Smooth muscle cell (in vitro differentiated cells): ENCODE data around the gene UBE2V1. TPM values are rescaled to one million over a fixed set of nuclear protein-coding genes. Genes with fewer than 3 reads are reported as not detected.
A peak's percentile ranks its signal among the peaks of the same experiment; 100 is the strongest.

ENCODE experiments used
- DNase-seq: peaks from one replicate; lab custom pipeline; 2025; ENCODE audit not compliant: unreplicated experiment; lab: John Stamatoyannopoulos, UW
- H2AFZ ChIP-seq: fragments of 200-600 bp; sonication (generic); 2 replicates; pipeline ENCODE4 v1.6.0; 2016; ENCODE audit warnings: antibody characterized with exemption, low read depth, mild to moderate bottlenecking
- H3F3A ChIP-seq: fragments of 200-600 bp; sonication (generic); 2 replicates; pipeline ENCODE4 v1.6.0; 2017; ENCODE audit warnings: antibody characterized with exemption, low read depth
- H3K27ac ChIP-seq: fragments of 200-600 bp; sonication (generic); 2 replicates; pipeline ENCODE4 v1.5.1; 2016; ENCODE audit warnings: low read depth, mild to moderate bottlenecking
- H3K27me3 ChIP-seq: fragments of 200-600 bp; sonication (generic); 2 replicates; pipeline ENCODE4 v1.6.1; 2016; ENCODE audit warnings: low read depth, mild to moderate bottlenecking
- H3K36me3 ChIP-seq: fragments of 200-600 bp; sonication (generic); 2 replicates; pipeline ENCODE4 v1.5.1; 2016; ENCODE audit warnings: low read depth
- H3K4me1 ChIP-seq: fragments of 200-600 bp; sonication (generic); 2 replicates; pipeline ENCODE4 v1.5.1; 2016; ENCODE audit warnings: low read depth
- H3K4me2 ChIP-seq: fragments of 200-600 bp; sonication (generic); 2 replicates; pipeline ENCODE4 v1.6.0; 2016; ENCODE audit warnings: mild to moderate bottlenecking
- H3K4me3 ChIP-seq: fragments of 200-600 bp; sonication (generic); 2 replicates; pipeline ENCODE4 v1.5.1; 2016; ENCODE audit warnings: mild to moderate bottlenecking
- H3K79me2 ChIP-seq: fragments of 200-600 bp; sonication (generic); 2 replicates; pipeline ENCODE4 v1.6.0; 2016; ENCODE audit warnings: low read depth, mild to moderate bottlenecking
- H3K9ac ChIP-seq: fragments of 200-600 bp; sonication (generic); 2 replicates; pipeline ENCODE4 v1.6.0; 2016; ENCODE audit warnings: low read depth
- H3K9me3 ChIP-seq: fragments of 200-600 bp; sonication (generic); replicated peaks from 2 replicates; pipeline ENCODE4 v1.5.1; 2016; ENCODE audit warnings: low read depth
- H4K20me1 ChIP-seq: fragments of 200-600 bp; sonication (generic); 2 replicates; pipeline ENCODE4 v1.6.0; 2016; ENCODE audit warnings: low read depth
- CTCF ChIP-seq: fragments of 200-600 bp; sonication (generic); IDR thresholded peaks from 2 replicates; pipeline ENCODE4 v1.5.1; 2017; ENCODE audit warnings: borderline replicate concordance, mild to moderate bottlenecking, antibody characterized with exemption; ENCODE audit not compliant: insufficient read depth, poor library complexity, severe bottlenecking
- WGBS: methylation state at CpG from one replicate; pipeline ENCODE4 v1.1.7; 2016; ENCODE audit warnings: low lambda C conversion rate; 5-methylcytosine and 5-hydroxymethylcytosine counted together
- polyA plus RNA-seq: library from polyadenylated mRNA; unstranded; fragments of >200 nt; fragmentation: Nextera tagmentation; extraction: Ambion mirVana; gene quantifications from 2 replicates; pipeline ENCODE4 v1.2.1, GENCODE V29; 2016
- total RNA-seq: library from RNA; depleted of rRNA; stranded (reverse); fragments of >200 nt; gene quantifications from 2 replicates; pipeline ENCODE4 v1.2.3, GENCODE V29; 2014

UBE2V1 gene
- total and polyA plus RNA-seq, 2 experiments from 2014 or later: 94.8 to 128 TPM

GRCh38 chr20:50111829-50112495 lies 988 bp downstream of the UBE2V1 start:
- 16% methylated on average over 9 of the region's 9 CpGs for WGBS
- H4K20me1 ChIP-seq: peaks cover 51% of the 10 kb centered on the region
- peak overlapping the region; percentile 93 for H3K27ac ChIP-seq
- H3F3A ChIP-seq: peaks cover 29% of the 10 kb centered on the region
- peaks cover 47% of the 10 kb centered on the region for H3K4me1 ChIP-seq
- no peaks in the 10 kb centered on the region for H3K27me3 ChIP-seq
- H3K4me3 ChIP-seq: peak overlapping the region; percentile 95
- no peaks in the 10 kb centered on the region for H3K36me3 ChIP-seq
- peaks cover 68% of the 10 kb centered on the region for H3K79me2 ChIP-seq
- no peak overlapping the region for H2AFZ ChIP-seq
- no peaks in the 10 kb centered on the region for H3K9me3 ChIP-seq
- H3K9ac ChIP-seq: peak overlapping the region; percentile 99
- no peak for DNase-seq
- peak overlapping the region; percentile 98 for H3K4me2 ChIP-seq
- no peak for TF ChIP-seq CTCF

- H3K4me1 ChIP-seq: peaks cover 47% of the 10 kb centered on the region
- peaks cover 58% of the 10 kb centered on the region for H4K20me1 ChIP-seq
- WGBS: 12% methylated on average over 10 of the region's 10 CpGs
Observed at GRCh38 chr20:50111120-50111828, 1.7 kb downstream of the UBE2V1 start.

GRCh38 chr20:50110141-50111047 lies 2.6 kb downstream of the UBE2V1 start:
- peaks cover 83% of the 10 kb centered on the region for H3K79me2 ChIP-seq
- no peak overlapping the region for H2AFZ ChIP-seq
- no peaks in the 10 kb centered on the region for H3K27me3 ChIP-seq
- H3K9me3 ChIP-seq: no peaks in the 10 kb centered on the region
- no peaks in the 10 kb centered on the region for H3K36me3 ChIP-seq
- peaks cover 28% of the 10 kb centered on the region for H3F3A ChIP-seq
- H3K4me2 ChIP-seq: peak overlapping the region; percentile 98
- TF ChIP-seq CTCF: no peak
- 17% methylated on average over 4 of the region's 4 CpGs for WGBS
- H3K27ac ChIP-seq: peak overlapping the region; percentile 93
- peak overlapping the region; percentile 46 for H3K9ac ChIP-seq
- no peak for DNase-seq
- peaks cover 67% of the 10 kb centered on the region for H4K20me1 ChIP-seq
- peaks cover 44% of the 10 kb centered on the region for H3K4me1 ChIP-seq
- H3K4me3 ChIP-seq: peak overlapping the region; percentile 95

More at GRCh38 chr20:50111120-50111828, 1.7 kb downstream of the UBE2V1 start:
- no peak for TF ChIP-seq CTCF
- Histone ChIP-seq H2AFZ (no peak overlapping the region), H3K27me3 (no peaks in the 10 kb centered on the region), H3K79me2 (peaks cover 75% of the 10 kb centered on the region), H3F3A (peaks cover 28% of the 10 kb centered on the region), H3K9me3 (no peaks in the 10 kb centered on the region), H3K4me3 (peak overlapping the region; percentile 95), H3K27ac (peak overlapping the region; percentile 93), H3K36me3 (no peaks in the 10 kb centered on the region), H3K9ac (peak overlapping the region; percentile 99), H3K4me2 (peak overlapping the region; percentile 98)
- peak; percentile 4 for DNase-seq
